Upper lobe of left lung (tissue), 6 donors: ENCODE data around the gene OR10A6. TPM values are rescaled to one million over a fixed set of nuclear protein-coding genes. Genes with fewer than 3 reads are reported as not detected.

ENCODE experiments used
- ATAC-seq, 2 donors: fragments of 200-7000 bp; cut with Tn5 transposase; one replicate each; pipeline ENCODE4 v1.9.1; 2022; ENCODE audit warnings: mild to moderate bottlenecking in 2 of 2, moderate library complexity in 2 of 2; ENCODE audit not compliant: low FRiP score in 2 of 2
- DNase-seq, 2 donors: peaks; one replicate each; pipeline ENCODE4 v3.0.0-alpha.2; 2019 to 2020
- H3K27ac ChIP-seq, 4 donors: fragments of 200-600 bp; sonication (generic); one replicate each; pipeline ENCODE4 v1.5.1; 2016 to 2019
- H3K27me3 ChIP-seq, 4 donors: fragments of 200-600 bp; sonication (generic); one replicate each; pipeline ENCODE4 v1.5.1; 2017 to 2019
- H3K36me3 ChIP-seq, 4 donors: fragments of 200-600 bp; sonication (generic); one replicate each; pipeline ENCODE4 v1.5.1; 2016 to 2019
- H3K4me1 ChIP-seq, 4 donors: fragments of 200-600 bp; sonication (generic); one replicate each; pipeline ENCODE4 v1.5.1; 2018 to 2019
- H3K4me3 ChIP-seq, 4 donors: fragments of 200-600 bp; sonication (generic); one replicate each; pipeline ENCODE4 v1.5.1; 2017 to 2019; ENCODE audit warnings: mild to moderate bottlenecking in 2 of 4, moderate library complexity in 1 of 4
- H3K9me3 ChIP-seq, 4 donors: fragments of 200-600 bp; sonication (generic); one replicate each; pipeline ENCODE4 v1.5.1; 2018 to 2019
- CTCF ChIP-seq, 6 experiments: fragments of 450-650 bp in 4 of 6; fragments of 200-600 bp in 2 of 6; sonication (generic) in 2 of 6; IDR thresholded peaks; one replicate each; pipeline ENCODE4 v1.5.1; 2016 to 2019; ENCODE audit warnings: antibody characterized with exemption in 6 of 6
- EP300 ChIP-seq, 4 donors: sonication (generic); formaldehyde crosslinking; IDR thresholded peaks; one replicate each; pipeline ENCODE4 v1.5.1; 2017; ENCODE audit warnings: antibody characterized with exemption in 4 of 4, control low read depth in 2 of 4
- POLR2A ChIP-seq, 4 donors: fragments of 450-650 bp; IDR thresholded peaks; one replicate each; pipeline ENCODE4 v1.5.1; 2016 to 2017; ENCODE audit warnings: antibody characterized with exemption in 4 of 4, mild to moderate bottlenecking in 2 of 4
- POLR2AphosphoS5 ChIP-seq, 2 donors: sonication (generic); formaldehyde crosslinking; IDR thresholded peaks; one replicate each; pipeline ENCODE4 v1.5.1; 2017; ENCODE audit warnings: antibody characterized with exemption in 2 of 2
- WGBS, 2 donors: methylation state at CpG; one replicate each; pipeline ENCODE4 v1.1.5; 2017 to 2018; 5-methylcytosine and 5-hydroxymethylcytosine counted together
- total RNA-seq, 6 donors: library from RNA; depleted of rRNA in 4 of 6; stranded (reverse); fragments of >200 nt in 4 of 6; gene quantifications; one replicate each; pipeline versions ENCODE4 v1.1.0 to v1.2.1, GENCODE V29; 2016 to 2021
- donor health status: DM: no; HTN: no; CAD: no; lungs with moderate emphysema.
- donor health status: DM: no; HTN: yes; CAD: no; lungs with severe emphysema.

OR10A6 gene
- total RNA-seq, 6 donors from 2014 or later = not detected

GRCh38 chr11:7964873-7965272 lies 33.8 kb upstream of the OR10A6 start:
- Histone ChIP-seq H3K4me1 (no peaks in the 10 kb centered on the region), H3K27ac (no peak overlapping the region), H3K27me3 (no peaks in the 10 kb centered on the region), H3K9me3 (no peaks in the 10 kb centered on the region), H3K36me3 (no peaks in the 10 kb centered on the region), H3K4me3 (no peak overlapping the region)
- TF ChIP-seq POLR2A (IDR thresholded peaks at IDR 0.05) (no peak), EP300 (IDR thresholded peaks at IDR 0.05) (no peak), CTCF (IDR thresholded peaks at IDR 0.05) (no peak), POLR2AphosphoS5 (IDR thresholded peaks at IDR 0.05) (no peak)
- no peak for ATAC-seq
- DNase-seq = no peak

- no peaks in the 10 kb centered on the region for H3K4me1 ChIP-seq
- H3K4me3 ChIP-seq = no peak overlapping the region
- no peak for ATAC-seq
- H3K36me3 ChIP-seq = no peaks in the 10 kb centered on the region
- WGBS, 2 donors = 60 to 69% methylated on average over 3 of the region's 3 CpGs
- H3K9me3 ChIP-seq = no peaks in the 10 kb centered on the region
- no peak overlapping the region for H3K27ac ChIP-seq
- DNase-seq = no peak
- no peak for TF ChIP-seq EP300 (IDR thresholded peaks at IDR 0.05)
- no peak for TF ChIP-seq POLR2AphosphoS5 (IDR thresholded peaks at IDR 0.05)
- TF ChIP-seq CTCF (IDR thresholded peaks at IDR 0.05) = no peak
- TF ChIP-seq POLR2A (IDR thresholded peaks at IDR 0.05) = no peak
- H3K27me3 ChIP-seq = no peaks in the 10 kb centered on the region
Measured at GRCh38 chr11:7964261-7964660, 33.2 kb upstream of the OR10A6 start.

GRCh38 chr11:7955191-7955590 lies 24.1 kb upstream of the OR10A6 start:
- no peaks in the 10 kb centered on the region for H3K36me3 ChIP-seq
- H3K27me3 ChIP-seq = no peaks in the 10 kb centered on the region
- no peaks in the 10 kb centered on the region for H3K9me3 ChIP-seq
- no peak overlapping the region for H3K27ac ChIP-seq
- H3K4me3 ChIP-seq = no peak overlapping the region
- TF ChIP-seq EP300 (IDR thresholded peaks at IDR 0.05) = no peak
- no peak for TF ChIP-seq POLR2A (IDR thresholded peaks at IDR 0.05)
- no peak for TF ChIP-seq CTCF (IDR thresholded peaks at IDR 0.05)
- no peak for TF ChIP-seq POLR2AphosphoS5 (IDR thresholded peaks at IDR 0.05)
- no peak for DNase-seq
- no peak for ATAC-seq
- WGBS, 2 donors = 67 to 73% methylated on average over 1 of the region's 1 CpG
- H3K4me1 ChIP-seq = no peaks in the 10 kb centered on the region

- no peaks in the 10 kb centered on the region for H3K4me1 ChIP-seq
- TF ChIP-seq POLR2AphosphoS5 (IDR thresholded peaks at IDR 0.05) = no peak
- TF ChIP-seq POLR2A (IDR thresholded peaks at IDR 0.05) = no peak
- TF ChIP-seq CTCF (IDR thresholded peaks at IDR 0.05) = no peak
- TF ChIP-seq EP300 (IDR thresholded peaks at IDR 0.05) = no peak
- H3K27ac ChIP-seq = no peak overlapping the region
- no peaks in the 10 kb centered on the region for H3K36me3 ChIP-seq
- no peaks in the 10 kb centered on the region for H3K27me3 ChIP-seq
- DNase-seq (no peak), ATAC-seq (no peak)
- H3K4me3 ChIP-seq = no peak overlapping the region
- peaks cover 0 to 3% (median 0%) of the 10 kb centered on the region in 4 donors for H3K9me3 ChIP-seq
- 67 to 94% methylated on average over 1 of the region's 1 CpG for WGBS, 2 donors
Measured at GRCh38 chr11:7949934-7950333, 18.9 kb upstream of the OR10A6 start.

GRCh38 chr11:7944123-7944522 lies 13.1 kb upstream of the OR10A6 start:
- H3K27ac ChIP-seq = no peak overlapping the region
- H3K9me3 ChIP-seq = peaks cover 8 to 23% (median 10%) of the 10 kb centered on the region in 4 donors
- WGBS, 2 donors = 86 to 91% methylated on average over 2 of the region's 2 CpGs
- ATAC-seq (no peak), DNase-seq (no peak)
- H3K4me1 ChIP-seq = no peaks in the 10 kb centered on the region
- H3K36me3 ChIP-seq = no peaks in the 10 kb centered on the region
- H3K4me3 ChIP-seq = no peak overlapping the region
- H3K27me3 ChIP-seq = no peaks in the 10 kb centered on the region
- TF ChIP-seq POLR2AphosphoS5 (IDR thresholded peaks at IDR 0.05) (no peak), CTCF (IDR thresholded peaks at IDR 0.05) (no peak), POLR2A (IDR thresholded peaks at IDR 0.05) (no peak), EP300 (IDR thresholded peaks at IDR 0.05) (no peak)
